GM21515 (cell line): ENCODE data around the gene WRAP73.

Source experiments
- ATAC-seq: cut with Tn5 transposase; IDR thresholded peaks from one replicate; pipeline ENCODE4 v1.9.1; 2021; ENCODE audit not compliant: unreplicated experiment

The WRAP73 gene

DNA sequence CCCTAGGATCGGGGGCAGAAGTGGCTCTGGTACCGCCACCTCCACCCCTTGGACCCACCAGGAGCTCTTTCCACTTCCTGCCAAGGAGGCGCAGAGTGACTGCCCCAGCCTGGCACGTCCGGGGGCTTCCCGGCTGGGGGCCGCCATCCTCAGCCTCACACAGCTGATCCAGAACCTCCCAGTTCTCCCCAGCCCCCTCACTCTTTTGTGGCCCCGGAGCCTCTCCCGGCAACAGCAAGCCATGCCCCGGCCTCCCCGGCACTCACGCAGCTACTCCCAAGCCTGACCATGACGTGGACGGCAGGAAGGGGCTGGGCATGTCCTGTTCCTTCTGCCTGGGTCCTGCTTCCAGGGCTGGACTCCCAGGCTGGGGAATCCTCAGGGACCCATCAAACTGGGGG lies 19.5 kb upstream of the WRAP73 start:
- no peak for ATAC-seq

- ATAC-seq, result no peak
Measured at GRCh38 chr1:3668585-3669300, 18.8 kb upstream of the WRAP73 start.

GRCh38 chr1:3668148-3668547 lies 18.2 kb upstream of the WRAP73 start:
- ATAC-seq, result no peak

DNA sequence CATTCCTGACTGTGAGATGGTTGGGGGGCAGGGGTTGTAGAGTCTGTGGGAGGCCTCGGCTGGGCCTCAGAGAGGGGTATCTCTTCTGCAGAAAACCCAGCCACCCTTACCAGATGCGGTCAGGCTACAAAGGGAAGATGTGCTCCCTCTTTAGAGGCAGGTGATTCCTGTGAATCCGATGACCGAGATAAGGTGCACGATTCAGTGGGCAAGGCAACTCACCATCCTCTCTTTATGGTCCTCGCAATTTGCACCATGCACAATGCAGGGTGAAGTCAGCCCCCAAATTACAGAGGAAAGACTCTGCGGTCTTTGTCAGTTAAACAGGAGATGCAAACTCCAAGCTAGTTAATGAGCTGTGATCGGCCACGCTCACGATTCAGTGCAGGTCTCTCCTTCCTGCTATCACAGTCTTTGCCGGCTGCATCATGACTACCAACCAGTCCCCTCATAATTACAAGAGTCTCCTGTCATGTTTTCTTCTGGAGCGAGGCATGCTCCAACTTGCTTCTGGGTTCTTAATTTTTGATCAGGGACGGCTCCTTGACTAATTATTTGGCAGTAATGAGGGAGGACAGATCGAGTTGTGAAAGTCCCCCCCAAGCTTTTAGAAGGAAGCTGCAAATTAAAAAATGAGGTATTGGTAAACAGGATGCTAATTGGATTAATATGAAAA lies 14.9 kb upstream of the WRAP73 start:
- no peak for ATAC-seq

DNA sequence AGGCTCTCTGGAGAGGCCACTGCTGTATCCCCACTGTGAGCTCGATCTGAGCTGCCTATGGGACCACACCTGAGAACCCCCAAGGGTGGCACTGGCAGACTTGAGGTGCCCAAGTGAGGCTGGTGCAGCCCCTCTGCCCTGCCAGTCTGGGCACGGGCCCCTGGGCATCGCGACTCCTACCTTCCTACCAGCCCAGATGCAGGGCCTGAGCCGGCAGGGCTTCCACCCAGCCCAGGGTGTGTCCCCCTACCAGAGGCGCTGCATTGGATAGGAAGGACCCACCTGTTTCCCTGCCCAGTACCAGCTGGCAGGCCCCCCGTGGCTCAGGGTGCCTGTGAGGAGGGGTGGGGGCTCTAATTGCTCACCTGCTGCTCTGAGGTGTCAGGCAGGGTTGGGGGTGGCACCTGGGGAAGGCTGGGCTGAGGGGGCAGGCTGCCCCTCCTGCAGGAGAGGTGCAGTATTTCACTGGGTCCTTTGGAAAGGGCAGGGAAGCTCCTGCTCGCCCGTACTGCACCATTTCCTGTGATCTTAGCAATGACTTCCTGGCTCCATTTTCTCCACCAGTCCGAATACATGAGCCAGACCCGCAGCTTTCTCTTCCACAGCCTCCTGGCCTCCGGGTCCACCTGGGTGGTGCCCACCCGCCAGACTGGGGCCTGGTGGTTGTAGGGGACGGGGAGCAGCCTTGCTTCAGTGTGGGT lies 14.2 kb upstream of the WRAP73 start:
- no peak for ATAC-seq

- no peak for ATAC-seq
Measured at GRCh38 chr1:3662080-3662671, 12.3 kb upstream of the WRAP73 start.

- ATAC-seq, result no peak
Measured at GRCh38 chr1:3661631-3662030, 11.7 kb upstream of the WRAP73 start.

GRCh38 chr1:3660704-3661103 lies 10.8 kb upstream of the WRAP73 start:
- ATAC-seq, result no peak

- no peak for ATAC-seq
Measured at GRCh38 chr1:3659093-3659492, 9.2 kb upstream of the WRAP73 start.

DNA sequence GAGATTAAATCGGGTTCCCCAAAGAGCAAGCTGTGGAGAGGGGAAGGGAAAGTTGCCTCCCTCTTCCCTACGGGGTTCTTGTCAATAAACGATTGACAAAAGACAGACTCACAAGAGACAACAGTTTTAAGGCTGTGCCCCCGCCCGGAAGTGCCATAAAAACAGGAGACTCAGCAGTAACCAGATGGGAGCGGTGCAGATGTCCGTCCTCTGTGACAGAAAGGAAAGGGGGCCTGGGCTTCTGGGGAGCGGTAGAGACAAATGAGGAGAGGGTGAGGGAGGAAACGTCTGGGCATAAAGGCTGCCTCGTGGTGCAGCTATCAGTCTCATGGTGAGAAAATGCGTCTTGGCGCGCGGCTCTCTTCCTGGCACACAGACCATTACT lies 8.3 kb upstream of the WRAP73 start:
- ATAC-seq, result no peak

- ATAC-seq, result no peak
Measured at GRCh38 chr1:3657578-3658230, 7.8 kb upstream of the WRAP73 start.

- ATAC-seq, result peak; percentile 15
Measured at GRCh38 chr1:3657096-3657475, 7.2 kb upstream of the WRAP73 start.

- ATAC-seq, result peak; percentile 51
Measured at GRCh38 chr1:3656450-3657095, 6.7 kb upstream of the WRAP73 start.

GRCh38 chr1:3654549-3655281 lies 4.8 kb upstream of the WRAP73 start:
- ATAC-seq, result no peak

- ATAC-seq, result no peak
Measured at GRCh38 chr1:3653286-3653618, 3.3 kb upstream of the WRAP73 start.

DNA sequence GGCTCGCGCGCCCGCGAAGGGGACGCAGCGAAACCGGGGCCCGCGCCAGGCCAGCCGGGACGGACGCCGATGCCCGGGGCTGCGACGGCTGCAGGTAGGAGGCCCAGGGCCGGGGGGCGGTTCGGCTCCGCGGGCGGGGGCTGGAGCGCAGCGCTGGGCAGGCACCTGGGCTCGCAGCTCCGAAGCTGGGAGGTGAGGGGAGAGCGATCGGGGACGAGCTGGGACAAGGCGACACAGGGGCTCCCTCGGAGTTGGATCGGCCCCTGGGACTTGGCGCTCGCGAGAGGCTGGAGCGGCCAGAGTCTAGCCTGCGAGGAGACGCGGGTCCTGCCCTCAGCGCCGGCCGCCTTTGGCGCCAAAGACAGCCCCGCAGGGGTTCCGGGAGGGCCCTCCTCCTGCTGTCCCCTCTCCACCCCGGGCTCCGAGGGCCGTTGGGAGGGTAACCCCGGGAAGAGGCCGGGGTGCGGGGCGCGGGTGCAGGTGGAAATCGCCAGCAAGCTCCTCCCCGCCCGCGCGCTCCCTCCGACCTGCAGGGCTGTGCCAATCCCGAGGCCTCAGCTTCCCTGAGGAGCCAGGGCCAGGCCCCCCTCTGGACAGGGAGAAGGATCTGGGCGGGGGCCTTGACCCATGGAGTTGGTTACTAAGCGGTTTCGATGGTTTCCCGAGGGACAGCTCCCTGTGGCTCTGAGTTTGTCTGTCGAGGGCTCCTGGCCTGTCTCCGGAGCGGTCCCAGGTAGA lies 2.8 kb upstream of the WRAP73 start:
- ATAC-seq, result no peak

- ATAC-seq, result no peak
Measured at GRCh38 chr1:3651930-3652547, 2.1 kb upstream of the WRAP73 start, which contains the start of gene TP73. TP73 (plus strand) TSS chr1:3652516; CDS start chr1:3682366, 29,850 bp downstream.

GRCh38 chr1:3651026-3651929 lies 1.4 kb upstream of the WRAP73 start:
- ATAC-seq, result no peak
